GM12874 (cell line): Measurements from ENCODE around the gene PXYLP1.

Source experiments
- TF ChIP-seq, protein P1 (sequence below): IDR thresholded peaks from 2 replicates; pipeline ENCODE4 v1.5.1; 2011; ENCODE audit warnings: low read depth, mild to moderate bottlenecking, control low read depth, low read length, moderate library complexity; ENCODE audit not compliant: insufficient read depth

PXYLP1 gene

DNA sequence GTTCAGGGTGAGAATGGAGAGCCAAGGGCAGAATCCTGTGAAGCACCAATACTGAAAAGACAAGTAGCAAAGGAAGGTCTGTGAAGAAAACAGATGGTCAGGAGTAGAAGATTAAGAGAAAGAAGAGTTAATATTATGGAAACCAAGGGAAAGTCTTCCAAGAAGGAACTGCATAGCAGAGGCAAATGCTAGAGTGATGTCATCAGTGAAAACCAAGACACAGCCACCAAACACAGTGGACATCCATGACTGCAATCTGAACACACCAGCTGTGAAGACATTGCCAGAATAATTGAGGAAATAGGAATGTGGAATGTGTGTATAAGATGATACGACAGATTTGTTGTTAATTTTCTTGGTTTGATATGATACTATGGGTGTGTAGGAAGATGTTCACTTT is 109.9 kb downstream of the PXYLP1 start:
- TF ChIP-seq, protein P1, sequence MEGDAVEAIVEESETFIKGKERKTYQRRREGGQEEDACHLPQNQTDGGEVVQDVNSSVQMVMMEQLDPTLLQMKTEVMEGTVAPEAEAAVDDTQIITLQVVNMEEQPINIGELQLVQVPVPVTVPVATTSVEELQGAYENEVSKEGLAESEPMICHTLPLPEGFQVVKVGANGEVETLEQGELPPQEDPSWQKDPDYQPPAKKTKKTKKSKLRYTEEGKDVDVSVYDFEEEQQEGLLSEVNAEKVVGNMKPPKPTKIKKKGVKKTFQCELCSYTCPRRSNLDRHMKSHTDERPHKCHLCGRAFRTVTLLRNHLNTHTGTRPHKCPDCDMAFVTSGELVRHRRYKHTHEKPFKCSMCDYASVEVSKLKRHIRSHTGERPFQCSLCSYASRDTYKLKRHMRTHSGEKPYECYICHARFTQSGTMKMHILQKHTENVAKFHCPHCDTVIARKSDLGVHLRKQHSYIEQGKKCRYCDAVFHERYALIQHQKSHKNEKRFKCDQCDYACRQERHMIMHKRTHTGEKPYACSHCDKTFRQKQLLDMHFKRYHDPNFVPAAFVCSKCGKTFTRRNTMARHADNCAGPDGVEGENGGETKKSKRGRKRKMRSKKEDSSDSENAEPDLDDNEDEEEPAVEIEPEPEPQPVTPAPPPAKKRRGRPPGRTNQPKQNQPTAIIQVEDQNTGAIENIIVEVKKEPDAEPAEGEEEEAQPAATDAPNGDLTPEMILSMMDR, result no peak

DNA sequence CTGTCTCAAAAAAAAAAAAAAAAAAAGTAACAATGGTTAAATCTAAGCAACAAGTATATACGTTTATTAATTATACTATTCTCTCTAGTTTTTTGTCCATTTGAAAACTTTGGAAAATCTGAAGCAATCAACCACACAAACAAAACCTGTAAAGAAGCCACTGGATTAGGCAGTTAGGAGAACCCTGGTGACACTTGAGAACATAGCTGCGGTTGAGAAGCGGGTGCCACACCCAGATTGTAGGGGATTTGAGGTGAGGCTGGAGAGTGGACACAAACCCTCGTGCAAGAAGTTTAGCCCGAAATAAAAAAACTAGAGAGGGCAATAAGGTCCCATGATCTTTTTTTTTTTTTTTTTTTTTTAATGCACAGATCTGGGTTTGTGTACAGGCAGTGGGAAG is 110.8 kb downstream of the PXYLP1 start:
- TF ChIP-seq, protein P1, result no peak

DNA sequence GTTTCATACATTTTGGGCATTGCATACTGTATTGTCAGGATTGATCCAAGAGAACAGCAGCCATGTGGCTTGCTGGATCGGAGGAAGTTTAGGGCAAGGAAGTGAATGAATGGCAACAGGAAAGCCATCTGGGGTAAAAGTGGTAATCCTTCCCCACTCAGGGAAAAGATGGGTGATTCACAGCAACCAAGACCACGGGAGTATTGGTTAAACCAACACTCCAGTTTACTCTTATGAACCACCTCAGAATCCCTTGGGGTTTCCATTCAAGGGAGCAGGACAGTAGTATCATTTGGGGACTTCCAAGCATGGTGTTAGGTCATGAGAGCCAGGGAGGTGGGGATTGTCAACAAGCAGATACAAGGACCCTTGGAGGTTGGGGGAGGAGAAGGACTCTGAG is 111.5 kb downstream of the PXYLP1 start:
- TF ChIP-seq, protein P1, result no peak

DNA sequence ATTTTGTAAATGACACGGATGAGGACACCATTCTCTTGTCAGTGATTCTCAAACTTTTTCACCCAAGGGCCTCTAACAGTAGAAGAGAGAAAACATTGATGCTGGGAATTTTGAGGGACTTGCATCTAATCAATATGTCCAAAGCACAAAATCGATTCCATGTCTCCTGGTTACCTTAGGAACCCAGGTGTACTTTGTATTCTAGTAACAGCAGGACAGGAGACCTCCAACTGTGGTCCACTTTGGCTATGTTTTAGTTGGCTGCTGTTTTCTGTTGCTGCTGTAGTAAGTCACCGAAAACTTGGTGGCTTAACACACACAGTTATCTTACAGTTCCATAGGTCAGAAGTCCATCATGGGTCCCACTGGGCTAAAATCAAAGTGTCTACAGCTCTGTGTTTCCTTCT is 112.2 kb downstream of the PXYLP1 start:
- TF ChIP-seq, protein P1, result no peak
